ENCODE data around the gene ZBTB7A. TPM values are rescaled to one million over a fixed set of nuclear protein-coding genes. Genes with fewer than 3 reads are reported as not detected.

Gene ZBTB7A
- total RNA-seq, 1 donor from 2014 or later: 30.0 TPM

DNA sequence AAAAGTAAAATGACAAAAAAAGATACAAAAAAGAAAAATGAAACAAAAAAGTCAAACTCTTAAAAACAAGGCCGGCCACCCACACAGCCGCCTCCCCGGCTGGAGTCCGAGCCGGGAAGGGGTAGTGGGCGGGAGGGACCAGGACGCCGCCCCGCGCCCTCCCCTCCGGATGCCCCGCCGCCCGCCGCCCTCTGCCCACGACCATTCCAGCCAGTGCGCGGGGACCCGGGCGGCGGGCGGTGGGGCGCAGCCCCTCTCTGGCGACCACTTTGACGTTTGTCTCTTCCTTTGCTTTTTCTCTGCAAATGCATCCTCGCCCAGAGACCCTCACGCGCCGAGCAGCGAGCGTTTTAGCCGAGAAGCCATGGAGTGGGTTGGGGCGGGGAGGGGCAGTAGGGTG is 28.6 kb downstream of the ZBTB7A start:
- Mint-ChIP-seq H3K4me1 (ENCODE audit: unreplicated experiment) (no peaks in the 10 kb centered on the region), H3K27ac (ENCODE audit: unreplicated experiment) (no peak overlapping the region), H3K36me3 (ENCODE audit: unreplicated experiment) (peaks cover 1% of the 10 kb centered on the region), H3K9me3 (ENCODE audit: unreplicated experiment) (no peaks in the 10 kb centered on the region), H3K27me3 (ENCODE audit: unreplicated experiment) (no peaks in the 10 kb centered on the region), H3K4me3 (ENCODE audit: unreplicated experiment) (no peak overlapping the region)
- DNase-seq (ENCODE audit: extremely low spot score, unreplicated experiment): no peak
- TF ChIP-seq, protein P1, sequence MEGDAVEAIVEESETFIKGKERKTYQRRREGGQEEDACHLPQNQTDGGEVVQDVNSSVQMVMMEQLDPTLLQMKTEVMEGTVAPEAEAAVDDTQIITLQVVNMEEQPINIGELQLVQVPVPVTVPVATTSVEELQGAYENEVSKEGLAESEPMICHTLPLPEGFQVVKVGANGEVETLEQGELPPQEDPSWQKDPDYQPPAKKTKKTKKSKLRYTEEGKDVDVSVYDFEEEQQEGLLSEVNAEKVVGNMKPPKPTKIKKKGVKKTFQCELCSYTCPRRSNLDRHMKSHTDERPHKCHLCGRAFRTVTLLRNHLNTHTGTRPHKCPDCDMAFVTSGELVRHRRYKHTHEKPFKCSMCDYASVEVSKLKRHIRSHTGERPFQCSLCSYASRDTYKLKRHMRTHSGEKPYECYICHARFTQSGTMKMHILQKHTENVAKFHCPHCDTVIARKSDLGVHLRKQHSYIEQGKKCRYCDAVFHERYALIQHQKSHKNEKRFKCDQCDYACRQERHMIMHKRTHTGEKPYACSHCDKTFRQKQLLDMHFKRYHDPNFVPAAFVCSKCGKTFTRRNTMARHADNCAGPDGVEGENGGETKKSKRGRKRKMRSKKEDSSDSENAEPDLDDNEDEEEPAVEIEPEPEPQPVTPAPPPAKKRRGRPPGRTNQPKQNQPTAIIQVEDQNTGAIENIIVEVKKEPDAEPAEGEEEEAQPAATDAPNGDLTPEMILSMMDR (IDR thresholded peaks at IDR 0.05): no peak

DNA sequence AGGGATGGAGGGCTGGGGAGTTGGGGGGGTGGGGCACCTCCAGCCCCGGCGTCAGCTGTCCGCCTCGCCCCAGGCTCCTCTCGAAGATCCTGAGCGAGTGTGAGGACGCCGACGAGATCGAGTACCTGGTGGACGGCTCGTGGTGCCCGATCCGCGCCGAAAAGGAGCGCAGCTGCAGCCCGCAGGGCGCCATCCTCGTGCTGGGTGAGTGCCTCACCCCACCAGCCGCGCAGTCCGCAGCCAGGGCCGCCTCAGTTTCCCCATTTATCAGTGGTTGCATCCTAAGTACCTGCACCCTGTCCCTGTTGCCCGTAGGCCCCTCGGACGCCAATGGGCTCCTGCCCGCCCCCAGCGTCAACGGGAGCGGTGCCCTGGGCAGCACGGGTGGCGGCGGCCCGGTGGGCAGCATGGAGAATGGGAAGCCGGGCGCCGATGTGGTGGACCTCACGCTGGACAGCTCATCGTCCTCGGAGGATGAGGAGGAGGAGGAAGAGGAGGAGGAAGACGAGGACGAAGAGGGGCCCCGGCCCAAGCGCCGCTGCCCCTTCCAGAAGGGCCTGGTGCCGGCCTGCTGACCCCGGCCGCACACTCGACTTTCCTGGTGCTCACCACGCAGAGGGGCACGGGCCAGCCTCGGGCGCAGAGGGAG is 29.3 kb downstream of the ZBTB7A start:
- Mint-ChIP-seq H3K4me1 (ENCODE audit: unreplicated experiment) (peaks cover 2% of the 10 kb centered on the region), H3K9me3 (ENCODE audit: unreplicated experiment) (no peaks in the 10 kb centered on the region), H3K4me3 (ENCODE audit: unreplicated experiment) (no peak overlapping the region), H3K27ac (ENCODE audit: unreplicated experiment) (no peak overlapping the region), H3K27me3 (ENCODE audit: unreplicated experiment) (no peaks in the 10 kb centered on the region), H3K36me3 (ENCODE audit: unreplicated experiment) (peaks cover 1% of the 10 kb centered on the region)
- TF ChIP-seq, protein P1 (IDR thresholded peaks at IDR 0.05): no peak
- no peak for DNase-seq (ENCODE audit: extremely low spot score, unreplicated experiment)

DNA sequence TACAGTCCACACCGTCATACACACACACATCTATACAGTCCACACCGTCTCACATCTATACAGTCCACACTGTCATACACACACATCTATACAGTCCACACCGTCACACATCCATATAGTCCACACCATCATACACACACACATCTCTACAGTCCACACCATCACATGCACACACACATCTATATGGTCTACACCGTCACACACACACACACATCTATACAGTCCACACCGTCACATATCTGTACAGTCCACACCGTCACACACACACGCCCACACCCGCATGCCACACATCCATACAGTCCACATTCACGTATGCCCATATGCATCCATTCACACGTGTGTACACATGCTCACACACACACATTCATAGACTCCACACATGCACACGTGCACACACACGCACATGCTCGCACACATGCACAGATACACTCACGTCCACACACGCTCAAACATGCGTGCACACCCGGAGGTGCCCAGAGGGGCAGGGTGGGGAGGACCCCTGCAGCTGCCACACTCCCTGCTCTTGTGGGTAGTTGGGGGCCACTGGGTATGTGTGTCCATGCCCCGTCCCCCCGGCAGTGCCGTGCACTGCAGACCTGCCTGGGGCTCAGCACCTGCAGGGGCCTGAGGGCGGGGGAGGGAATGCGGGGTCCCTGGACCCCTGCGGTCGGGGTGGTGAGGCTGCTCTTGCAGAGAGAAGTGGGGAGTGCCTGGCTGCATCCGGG is 30.0 kb downstream of the ZBTB7A start:
- H3K4me3 Mint-ChIP-seq (ENCODE audit: unreplicated experiment): no peak overlapping the region
- no peaks in the 10 kb centered on the region for H3K9me3 Mint-ChIP-seq (ENCODE audit: unreplicated experiment)
- no peak overlapping the region for H3K27ac Mint-ChIP-seq (ENCODE audit: unreplicated experiment)
- no peaks in the 10 kb centered on the region for H3K27me3 Mint-ChIP-seq (ENCODE audit: unreplicated experiment)
- TF ChIP-seq, protein P1 (IDR thresholded peaks at IDR 0.05): no peak
- H3K4me1 Mint-ChIP-seq (ENCODE audit: unreplicated experiment): peaks cover 2% of the 10 kb centered on the region
- peaks cover 1% of the 10 kb centered on the region for H3K36me3 Mint-ChIP-seq (ENCODE audit: unreplicated experiment)
- no peak for DNase-seq (ENCODE audit: extremely low spot score, unreplicated experiment)

DNA sequence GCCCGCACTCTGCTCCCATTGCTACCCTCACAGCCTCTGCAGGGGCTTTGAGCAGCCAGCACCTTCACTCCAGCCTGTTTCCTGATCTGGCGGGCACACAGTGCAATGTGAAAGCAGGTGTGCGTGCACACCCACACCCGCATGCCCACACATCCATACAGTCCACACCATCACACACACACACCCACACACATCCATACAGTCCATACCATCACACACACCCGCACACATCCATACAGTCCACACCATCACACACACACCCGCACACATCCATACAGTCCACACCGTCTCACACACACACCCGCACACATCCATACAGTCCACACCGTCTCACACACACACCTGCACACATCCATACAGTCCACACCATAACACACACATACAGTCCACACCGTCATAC is 31.1 kb downstream of the ZBTB7A start:
- no peak overlapping the region for H3K4me3 Mint-ChIP-seq (ENCODE audit: unreplicated experiment)
- peaks cover 2% of the 10 kb centered on the region for H3K4me1 Mint-ChIP-seq (ENCODE audit: unreplicated experiment)
- H3K9me3 Mint-ChIP-seq (ENCODE audit: unreplicated experiment): no peaks in the 10 kb centered on the region
- no peak for DNase-seq (ENCODE audit: extremely low spot score, unreplicated experiment)
- no peaks in the 10 kb centered on the region for H3K27me3 Mint-ChIP-seq (ENCODE audit: unreplicated experiment)
- H3K27ac Mint-ChIP-seq (ENCODE audit: unreplicated experiment): no peak overlapping the region
- TF ChIP-seq, protein P1 (IDR thresholded peaks at IDR 0.05): no peak
- peaks cover 3% of the 10 kb centered on the region for H3K36me3 Mint-ChIP-seq (ENCODE audit: unreplicated experiment)

DNA sequence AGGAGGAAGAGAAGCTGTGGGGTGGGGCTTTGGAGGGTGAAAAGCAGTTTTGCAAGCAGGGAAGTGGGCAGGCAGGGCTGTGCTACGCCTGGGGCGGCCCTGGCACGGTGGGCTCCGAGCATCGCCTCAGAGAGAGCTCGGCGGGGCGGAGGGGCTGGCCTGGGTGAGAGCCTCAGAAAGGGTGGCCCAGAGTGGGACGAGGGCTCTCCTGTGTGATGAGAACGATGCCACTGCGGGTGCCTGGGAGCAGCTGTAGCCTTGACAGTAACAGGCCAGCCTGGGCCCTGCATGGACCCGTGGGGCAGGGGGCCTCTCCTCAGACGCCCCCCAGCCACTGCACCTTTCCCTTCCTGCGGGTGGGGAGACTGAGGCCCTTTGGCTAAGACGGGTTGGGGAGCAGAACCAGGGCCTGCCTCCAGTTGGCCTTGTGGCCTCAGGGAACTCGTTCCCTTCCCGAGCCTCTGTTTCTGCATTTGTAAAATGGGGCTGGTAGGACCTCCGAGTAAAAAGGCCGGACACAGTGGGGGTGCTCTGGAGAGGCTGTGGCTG is 31.6 kb downstream of the ZBTB7A start:
- no peak overlapping the region for H3K27ac Mint-ChIP-seq (ENCODE audit: unreplicated experiment)
- H3K4me1 Mint-ChIP-seq (ENCODE audit: unreplicated experiment): peaks cover 2% of the 10 kb centered on the region
- TF ChIP-seq, protein P1 (IDR thresholded peaks at IDR 0.05): no peak
- H3K27me3 Mint-ChIP-seq (ENCODE audit: unreplicated experiment): no peaks in the 10 kb centered on the region
- H3K4me3 Mint-ChIP-seq (ENCODE audit: unreplicated experiment): no peak overlapping the region
- H3K36me3 Mint-ChIP-seq (ENCODE audit: unreplicated experiment): peaks cover 3% of the 10 kb centered on the region
- no peak for DNase-seq (ENCODE audit: extremely low spot score, unreplicated experiment)
- no peaks in the 10 kb centered on the region for H3K9me3 Mint-ChIP-seq (ENCODE audit: unreplicated experiment)
